Hematopoietic multipotent progenitor cell treated with erythropoietin and hydrocortisone succinate and interleukin-3 and kit ligand, for 17 days (in vitro differentiated cells): ENCODE results near the gene PDSS2.
"Not testable (repeated sequence)": the region's sequence is repeated elsewhere in the genome, so short reads cannot be mapped to it uniquely, and the experiment has no call there.

ENCODE experiments used
- DNase-seq: peaks from one replicate; pipeline ENCODE4 v3.0.0-alpha.2; 2015; ENCODE audit warnings: low spot score

Gene PDSS2

DNA sequence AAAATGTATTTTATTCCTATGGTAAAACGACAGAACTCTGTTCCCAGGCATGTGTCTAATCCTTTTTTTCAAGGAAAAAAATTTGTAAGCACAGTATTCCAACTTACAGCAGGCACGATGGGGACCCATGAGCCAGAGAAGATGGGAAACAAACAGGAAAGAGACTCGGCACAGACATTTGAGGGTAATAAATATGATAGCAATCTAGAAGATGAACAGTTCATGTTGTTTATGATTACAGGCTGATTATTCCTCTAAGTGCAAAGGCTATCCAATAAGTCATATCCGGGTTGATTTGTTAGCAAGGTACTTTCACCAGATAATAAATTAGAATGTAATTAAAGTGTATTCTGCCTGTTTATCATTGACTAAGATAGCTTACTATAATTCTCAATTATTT is 43.2 kb downstream of the PDSS2 start:
- DNase-seq, result no peak

DNA sequence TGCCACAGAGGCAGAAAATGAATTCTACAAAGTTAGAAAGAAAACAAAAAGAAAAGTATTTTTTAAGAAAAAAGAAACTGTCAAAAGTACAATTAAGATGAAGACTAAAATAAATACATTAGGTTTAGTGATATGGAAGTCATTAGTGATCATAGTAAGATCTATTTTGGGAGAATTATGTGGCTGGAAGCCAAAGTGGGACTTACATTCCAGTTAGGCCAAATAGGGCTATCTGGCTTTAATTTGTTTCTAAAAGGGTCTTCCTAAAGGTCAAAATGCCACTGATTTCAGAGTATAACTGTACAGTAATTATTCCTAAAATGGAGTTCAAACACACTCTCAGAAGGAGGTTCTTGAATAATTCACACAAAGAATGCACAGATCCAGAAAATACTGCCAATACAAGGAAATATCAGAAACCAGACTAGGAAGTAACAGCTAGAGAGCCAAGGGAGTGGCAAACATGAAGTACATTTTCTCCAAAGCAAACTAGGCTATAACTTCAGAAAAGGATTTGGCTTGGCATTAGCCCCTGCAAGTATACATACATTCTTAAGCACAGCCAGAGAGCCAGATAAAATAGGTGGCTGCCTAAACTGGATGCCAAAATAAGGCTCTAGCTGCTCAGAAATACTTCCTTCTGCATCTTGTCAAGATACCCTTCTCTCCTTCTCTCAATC is 45.3 kb downstream of the PDSS2 start:
- no peak for DNase-seq

DNA sequence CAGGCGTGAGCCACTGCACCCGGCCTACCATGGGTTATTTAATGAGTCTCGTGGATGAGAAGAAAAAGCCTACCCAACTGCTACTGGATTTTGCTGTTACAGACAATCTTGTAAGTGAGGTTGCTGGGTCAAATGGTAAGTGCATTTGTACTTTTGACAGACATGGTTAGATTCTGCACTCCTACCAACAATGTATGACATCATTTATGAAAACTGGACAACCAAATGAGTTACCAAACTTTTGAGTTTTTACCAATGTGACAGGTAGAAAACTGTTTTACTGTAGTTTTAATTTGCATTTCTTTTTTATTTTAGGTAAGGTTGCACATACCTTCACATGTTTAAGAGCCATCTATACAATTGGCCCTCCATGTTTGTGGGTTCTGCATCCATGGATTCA is 48.2 kb downstream of the PDSS2 start:
- no peak for DNase-seq

DNA sequence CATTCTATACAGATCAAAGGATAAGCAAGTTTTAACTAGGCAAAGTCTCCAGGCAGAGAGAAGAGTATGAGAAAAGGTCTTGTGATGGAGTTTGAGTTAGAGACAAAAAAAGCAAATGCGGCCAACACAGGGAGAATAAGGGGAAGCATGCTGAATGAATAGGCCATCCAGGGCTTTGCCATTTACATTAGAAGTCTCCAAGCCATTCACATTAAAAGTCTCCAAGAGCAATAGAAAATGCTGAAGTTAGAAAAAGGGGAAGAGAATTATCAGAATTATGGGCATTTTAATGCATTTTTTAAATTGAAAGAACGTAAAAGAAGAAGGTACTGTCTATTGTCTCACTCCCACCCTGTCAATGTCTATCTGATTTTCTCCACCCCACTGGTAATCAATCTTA is 49.4 kb downstream of the PDSS2 start:
- DNase-seq, result no peak

DNA sequence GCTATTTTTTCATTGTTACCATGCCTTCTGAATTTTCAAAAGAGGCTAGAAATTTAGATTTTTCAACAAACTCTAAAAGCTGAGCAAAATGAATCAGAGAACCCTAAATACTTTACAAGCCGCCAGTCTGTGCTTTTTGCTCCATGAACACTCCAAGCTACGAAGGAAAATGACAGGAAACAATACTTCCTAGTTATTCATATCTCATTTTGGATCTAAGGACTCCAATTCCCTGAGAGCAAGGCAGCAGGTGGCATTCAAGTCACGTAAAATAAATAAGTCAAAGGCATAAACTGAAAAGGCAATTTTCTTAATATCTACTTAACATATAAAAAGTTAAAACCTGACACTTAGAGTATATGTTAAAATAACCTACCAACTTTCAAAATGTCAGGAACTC is 50.6 kb downstream of the PDSS2 start:
- no peak for DNase-seq

DNA sequence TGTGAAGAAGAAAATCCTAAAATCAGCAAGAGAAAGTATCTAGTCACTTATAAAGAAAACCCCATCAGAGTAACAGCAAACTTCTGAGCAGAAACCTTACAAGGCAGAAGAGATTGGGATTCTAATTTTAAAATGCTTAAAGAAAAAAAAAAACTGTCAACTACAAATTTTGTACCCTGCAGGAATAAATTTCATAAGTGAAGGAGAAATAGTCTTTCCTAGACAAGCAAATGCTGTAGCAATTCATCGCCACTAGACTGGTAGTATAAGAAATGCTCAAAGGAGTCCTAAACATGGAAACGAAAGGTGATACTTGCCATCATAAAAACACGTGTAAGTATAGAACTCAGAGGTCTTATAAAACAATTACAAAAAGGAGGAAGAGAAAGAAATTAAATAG is 54.4 kb downstream of the PDSS2 start:
- no peak for DNase-seq

DNA sequence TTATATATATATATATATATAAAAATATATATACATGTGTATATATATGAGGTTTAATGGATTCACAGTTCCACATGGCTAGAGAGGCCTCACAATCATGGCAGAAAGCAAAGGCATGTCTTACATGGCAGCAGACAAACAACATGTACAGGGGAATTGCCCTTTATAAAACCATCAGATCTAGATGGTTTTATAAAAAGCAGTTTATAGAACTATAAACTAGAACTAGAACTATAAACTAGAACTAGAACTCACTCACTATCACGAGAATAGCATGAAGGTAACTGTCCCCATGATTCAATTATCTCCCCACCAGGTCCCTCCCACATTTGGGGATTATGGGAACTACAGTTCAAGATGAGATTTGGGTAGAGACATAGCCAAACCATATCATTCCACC is 56.8 kb downstream of the PDSS2 start:
- no peak for DNase-seq

DNA sequence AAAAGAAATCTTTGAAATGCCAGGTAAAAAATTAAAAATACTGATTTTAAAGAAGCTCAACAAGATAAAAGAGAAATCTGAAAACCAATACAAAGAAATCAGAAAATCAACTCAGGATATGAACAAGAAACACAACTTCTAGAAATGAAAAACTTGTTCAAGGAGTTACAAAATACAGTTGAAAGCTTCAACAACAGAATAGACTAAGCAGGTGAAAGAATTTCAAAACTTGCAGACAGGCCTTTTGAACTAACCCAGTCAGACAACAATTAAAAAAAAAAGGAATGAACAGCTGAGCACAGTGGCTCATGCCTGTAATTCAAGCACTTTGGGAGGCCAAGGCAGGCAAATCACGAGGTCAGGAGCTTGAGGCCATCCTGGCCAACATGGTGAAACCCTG is 57.8 kb downstream of the PDSS2 start:
- no peak for DNase-seq

DNA sequence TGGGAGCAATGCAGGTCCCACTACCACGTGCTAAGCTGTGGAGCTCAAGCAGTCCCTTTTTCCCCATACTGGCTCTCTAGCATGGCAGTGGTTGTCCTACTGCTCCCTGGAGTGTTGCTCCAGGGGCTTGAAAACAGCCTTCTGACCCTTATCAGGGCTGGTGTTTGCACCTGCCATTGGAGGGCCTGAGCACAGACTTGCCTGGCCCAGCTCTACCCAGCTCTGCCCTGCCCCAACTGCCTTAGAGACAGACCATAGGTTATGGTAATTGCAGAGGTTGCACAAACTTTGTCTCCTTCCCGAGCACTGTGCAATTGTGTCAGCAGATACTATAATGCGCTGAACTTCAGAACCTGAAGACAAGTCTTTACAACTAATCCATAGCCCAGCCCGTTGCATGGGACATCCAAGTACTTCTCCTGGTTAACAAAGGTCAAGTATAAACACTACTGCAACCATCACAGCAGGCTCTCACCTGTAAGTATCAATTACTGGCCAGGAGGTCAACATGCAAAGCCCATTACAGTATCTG is 58.7 kb downstream of the PDSS2 start:
- DNase-seq, result no peak

DNA sequence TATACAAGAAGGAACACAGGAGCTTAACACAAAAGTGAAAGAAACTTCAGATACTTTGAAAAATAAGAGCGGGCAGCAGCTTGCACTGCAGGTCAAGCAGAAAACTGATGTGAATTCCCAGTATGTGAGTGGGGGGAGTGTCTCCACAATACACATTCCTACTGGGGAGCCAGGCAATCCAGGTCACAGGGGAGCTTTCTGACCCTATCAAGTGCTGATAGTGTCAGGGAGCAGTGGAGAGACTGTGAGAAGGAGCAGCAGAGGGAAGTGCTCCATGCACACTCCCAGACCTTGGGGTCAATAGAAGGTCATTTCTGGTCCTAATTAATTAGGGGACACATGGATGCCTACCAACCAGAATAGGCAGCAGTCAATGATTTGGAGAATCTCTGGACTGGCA is 59.4 kb downstream of the PDSS2 start:
- DNase-seq, result no peak

DNA sequence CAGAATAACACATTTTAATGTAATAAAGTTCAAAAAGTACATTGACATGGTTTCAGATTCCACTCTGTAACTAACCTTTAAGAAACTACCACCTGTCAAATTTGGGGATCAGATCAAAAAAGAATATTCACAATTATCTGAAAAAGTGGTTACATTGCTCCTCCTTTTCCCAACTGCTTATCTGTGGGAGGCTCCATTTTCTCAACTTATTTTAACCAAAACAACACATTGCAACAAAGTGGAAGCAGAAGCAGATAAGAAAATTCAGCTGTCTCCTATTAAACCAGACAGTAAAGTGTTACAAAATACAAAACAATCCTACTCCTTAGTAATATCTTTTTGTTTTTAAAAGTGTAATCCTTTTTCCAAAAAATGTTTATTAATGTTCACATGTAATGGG is 61.4 kb downstream of the PDSS2 start:
- DNase-seq, result no peak

DNA sequence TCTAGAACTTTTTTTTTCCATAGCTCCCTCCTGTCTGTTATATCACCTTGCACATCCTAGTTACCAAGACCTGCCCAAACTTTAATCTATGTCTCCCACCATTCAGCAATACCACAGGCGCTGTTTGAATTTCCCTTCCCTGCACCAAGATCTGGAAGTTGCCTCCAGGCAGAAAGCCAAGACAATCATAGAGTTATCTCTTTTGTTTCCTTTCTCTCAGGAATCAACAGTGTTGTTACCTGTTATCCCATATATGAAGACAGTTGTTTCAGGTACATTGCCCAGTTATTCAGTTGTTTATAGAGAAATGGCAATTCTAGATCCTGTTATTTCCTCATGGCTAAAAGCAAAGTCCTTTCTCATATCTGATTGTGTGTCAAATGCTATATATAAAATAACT is 63.2 kb downstream of the PDSS2 start:
- DNase-seq, result no peak

DNA sequence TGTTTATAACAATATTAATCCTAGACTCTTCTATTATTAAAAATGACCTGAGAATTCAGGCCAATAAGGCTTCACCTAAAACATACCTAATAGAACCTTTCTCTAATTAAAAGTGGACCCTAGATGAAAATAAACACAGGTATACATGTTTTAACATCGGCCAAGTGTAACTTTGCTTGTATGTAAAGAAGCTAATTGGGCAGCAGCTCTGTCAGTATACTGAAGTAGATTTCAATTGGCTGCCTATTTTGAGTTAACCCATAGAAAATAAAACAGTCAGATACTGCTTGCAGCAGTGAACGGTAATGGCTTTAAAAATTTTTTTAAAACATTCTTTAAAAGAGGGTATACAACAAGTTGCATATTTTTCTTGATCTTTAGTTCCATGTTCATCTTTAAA is 67.3 kb downstream of the PDSS2 start:
- no peak for DNase-seq

DNA sequence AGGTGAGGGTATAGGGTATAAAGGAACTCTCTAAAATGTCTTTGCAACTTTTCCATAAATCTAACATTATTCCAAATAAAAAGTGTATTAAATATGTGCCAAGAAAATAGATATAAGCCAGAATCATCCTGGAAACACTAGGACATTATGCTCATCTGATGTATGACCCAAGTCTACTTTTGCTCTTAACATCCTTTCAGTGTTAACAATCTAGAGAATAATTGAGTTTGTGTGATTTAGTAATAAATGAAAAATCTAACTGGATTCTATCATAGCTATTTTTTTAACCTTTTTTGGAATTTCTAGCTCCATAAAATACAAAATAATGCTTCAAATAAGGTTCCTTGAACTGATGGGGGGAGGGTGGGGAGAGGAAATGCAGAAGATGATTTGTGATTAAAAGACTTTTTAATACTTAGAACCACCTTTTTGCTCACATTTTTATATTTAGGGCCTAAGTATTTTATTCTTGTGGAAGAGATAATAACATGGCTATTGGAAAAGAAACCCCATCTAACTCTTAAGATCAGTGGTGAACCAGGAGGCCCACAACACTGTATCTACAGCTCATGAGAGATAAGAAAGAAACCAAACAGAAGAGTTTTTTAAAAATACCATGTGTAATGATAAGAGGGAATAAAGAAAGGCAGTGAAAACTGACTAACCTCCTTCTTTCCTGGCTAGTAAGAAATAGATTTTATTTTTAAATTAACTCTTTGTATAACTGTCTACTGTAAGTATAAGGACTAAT is 68.5 kb downstream of the PDSS2 start:
- DNase-seq, result no peak

DNA sequence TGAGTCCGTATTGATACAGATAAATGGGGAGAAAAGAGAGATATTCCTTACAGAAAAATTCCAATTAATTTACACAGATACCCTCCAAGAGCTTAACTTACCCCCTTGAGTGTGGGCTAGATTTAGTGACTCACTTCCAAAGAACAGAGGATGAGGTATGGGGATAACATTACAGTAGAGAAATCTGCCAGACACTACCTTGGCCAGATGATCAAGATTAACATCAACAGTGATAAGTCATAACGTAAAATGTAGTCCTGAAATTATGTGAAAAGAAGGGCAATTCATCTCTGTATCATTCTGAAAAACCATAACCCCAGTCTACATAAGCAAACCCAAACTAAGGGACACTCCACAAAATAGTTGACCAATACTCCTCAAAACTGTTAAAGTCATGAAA is 69.3 kb downstream of the PDSS2 start:
- no peak for DNase-seq

DNA sequence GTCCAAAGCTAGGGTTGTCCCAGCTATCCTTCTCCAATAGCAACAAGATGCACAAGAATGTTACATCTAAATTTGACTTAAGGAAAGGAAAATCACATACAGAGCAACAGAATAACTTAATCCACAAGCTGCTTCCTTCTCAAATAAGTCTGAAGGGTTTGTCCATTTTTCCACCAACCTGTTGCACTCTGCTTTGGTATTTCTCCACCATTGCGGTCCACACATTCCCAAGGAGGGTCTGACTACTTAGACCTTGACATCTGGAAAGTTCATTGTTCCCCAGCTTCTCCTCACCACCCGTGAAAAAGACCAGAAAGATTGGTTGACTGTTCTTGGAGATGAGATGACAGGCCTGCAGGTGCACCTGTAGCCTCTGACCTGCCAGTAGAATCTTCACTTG is 72.5 kb downstream of the PDSS2 start:
- DNase-seq, result no peak

DNA sequence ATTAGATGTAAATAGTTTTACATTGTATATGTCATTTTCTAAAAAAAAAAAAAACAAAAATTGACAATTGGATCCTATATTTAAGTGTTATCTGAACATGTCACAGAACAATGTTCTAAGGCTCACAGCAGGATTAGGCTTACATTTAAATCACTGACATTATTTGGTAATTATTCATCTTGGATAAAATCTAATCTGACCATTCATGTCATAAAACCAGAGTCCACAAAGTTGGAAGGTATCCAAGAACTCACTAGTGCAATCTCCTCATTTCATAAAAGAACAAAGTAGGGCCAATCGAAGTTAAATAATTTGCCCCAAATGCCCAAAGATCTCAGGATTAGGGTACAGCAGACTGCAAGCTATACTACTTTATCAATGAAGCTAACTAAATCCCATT is 73.0 kb downstream of the PDSS2 start:
- no peak for DNase-seq

DNA sequence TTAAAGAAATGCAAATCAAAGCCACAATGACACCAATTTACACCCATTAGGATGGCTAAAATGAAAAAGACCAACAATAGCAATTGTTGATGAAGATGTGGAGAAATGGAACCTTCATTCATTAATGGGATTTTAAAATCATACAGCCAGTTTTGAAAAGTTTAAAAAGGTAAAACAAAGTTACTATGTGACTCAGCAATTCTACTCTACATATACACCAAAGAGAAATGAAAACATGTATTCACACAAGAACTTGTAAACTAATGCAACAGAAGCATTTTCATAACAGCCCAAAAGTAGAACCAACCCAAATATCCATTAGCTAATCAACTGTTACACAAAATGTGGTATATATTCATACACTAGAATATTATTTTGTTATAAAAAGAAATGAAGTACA is 75.7 kb downstream of the PDSS2 start:
- DNase-seq, result no peak

DNA sequence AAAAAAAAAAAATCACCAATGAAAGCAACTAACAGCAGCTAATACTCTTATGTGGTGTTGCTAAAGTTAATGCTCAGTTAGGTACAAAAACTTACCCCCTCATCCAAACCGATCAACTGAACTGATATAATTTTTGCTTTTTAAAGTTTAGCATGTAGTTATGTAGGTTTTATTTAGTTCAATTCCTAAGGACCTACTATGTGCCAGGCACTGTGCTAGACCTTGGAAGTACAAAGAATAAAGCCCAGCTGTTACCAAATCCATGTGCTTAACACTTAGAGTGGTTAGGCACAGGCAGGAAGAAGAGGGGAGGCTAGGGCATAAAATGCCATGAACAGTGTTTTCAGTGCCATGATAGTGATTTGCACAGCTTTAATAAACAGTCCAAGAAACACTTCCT is 85.1 kb downstream of the PDSS2 start:
- DNase-seq, result no peak

DNA sequence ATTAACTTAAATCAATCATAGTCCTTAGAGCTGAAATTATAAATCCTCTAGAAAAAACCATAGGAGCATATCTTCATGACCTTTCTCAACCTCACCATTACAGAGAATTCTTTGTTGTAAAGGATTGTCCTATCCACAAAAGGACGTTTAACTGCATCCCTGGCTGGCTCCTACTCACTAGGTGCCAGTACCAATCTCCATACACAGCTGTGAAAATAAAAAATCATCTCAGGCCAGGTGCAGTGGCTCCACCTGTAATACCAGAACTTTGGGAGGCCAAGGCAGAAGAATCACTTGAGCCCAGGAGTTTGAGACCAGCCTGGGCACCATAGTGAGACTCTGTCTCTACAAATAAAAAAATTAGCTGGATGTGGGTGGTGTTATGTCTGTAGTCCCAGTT is 89.9 kb downstream of the PDSS2 start:
- no peak for DNase-seq

DNA sequence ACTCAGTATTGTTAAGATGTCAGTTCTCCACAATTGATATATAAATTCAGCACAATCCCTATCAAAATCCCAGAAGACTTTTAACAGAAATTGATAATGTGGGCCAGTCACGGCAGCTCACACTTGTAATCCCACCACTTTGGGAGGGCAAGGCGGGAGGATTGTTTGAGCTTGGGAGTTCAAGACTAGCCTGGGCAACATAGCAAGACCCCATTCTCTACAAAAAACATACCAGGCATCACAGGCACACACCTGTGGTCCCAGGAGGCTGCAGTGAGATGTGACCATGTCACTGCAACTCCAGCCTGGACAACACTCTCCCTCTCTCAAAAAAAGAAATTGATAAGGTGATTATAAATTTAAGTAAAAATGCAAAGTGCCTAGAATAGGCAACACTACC is 90.9 kb downstream of the PDSS2 start:
- no peak for DNase-seq

DNA sequence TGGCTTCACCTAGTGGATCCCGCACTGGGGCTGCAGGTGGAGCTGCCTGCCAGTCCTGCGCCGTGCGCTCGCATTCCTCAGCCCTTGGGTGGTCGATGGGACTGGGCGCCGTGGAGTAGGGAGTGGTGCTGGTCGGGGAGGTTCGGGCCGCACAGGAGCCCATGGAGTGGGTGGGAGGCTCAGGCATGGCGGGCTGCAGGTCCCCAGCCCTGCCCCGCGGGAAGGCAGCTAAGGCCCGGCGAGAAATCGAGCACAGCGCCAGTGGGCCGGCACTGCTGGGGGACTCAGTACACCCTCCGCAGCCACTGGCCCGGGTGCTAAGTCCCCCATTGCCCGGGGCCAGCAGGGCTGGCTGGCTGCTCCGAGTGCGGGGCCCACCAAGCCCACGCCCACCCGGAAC is 95.2 kb downstream of the PDSS2 start:
- DNase-seq, result not testable (repeated sequence)

DNA sequence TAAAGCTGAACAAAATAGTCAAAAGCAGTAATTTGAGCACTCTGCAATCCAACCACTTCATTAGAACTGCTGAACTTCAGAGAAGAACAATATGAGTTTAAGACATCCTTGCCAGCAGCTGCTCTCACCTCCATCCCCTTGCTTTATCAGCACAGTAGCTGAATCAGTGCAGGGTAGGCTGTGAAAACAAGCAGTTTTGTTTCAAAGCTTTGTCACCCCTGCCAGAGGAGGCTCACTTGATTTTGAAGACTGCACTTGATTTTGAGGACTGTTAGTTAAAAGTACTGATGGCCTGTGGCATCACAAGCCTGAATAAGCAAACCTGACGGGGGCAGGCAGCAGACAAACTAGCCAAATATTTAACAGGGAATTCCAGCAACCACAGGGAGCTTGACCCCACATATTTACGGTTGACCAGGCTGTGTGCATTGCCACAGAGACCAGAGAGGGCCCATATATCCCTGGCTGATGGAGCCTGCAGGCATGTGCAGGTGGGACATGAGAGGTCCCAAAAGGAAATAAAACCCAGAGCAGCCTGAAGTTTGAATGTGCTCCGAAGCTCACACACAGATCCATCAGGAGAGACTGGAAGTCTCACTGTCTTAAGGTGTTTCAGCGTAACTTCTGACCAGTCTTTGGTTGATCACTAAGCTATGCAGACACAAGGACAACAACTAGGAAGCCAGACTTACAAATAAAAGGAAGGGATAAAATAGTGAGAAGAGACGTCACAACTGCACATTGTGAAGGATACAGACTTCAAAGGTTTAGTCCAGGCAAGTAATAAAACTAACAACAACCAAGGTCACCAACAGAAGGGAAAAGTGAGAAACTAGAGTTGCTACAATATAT is 97.4 kb downstream of the PDSS2 start:
- no peak for DNase-seq
